Measurements from ENCODE around the gene MARCHF6.
A peak's percentile ranks its signal among the peaks of the same experiment; 100 is the strongest.
"Not testable (repeated sequence)": the region's sequence is repeated elsewhere in the genome, so short reads cannot be mapped to it uniquely, and the experiment has no call there.

Gene MARCHF6

DNA sequence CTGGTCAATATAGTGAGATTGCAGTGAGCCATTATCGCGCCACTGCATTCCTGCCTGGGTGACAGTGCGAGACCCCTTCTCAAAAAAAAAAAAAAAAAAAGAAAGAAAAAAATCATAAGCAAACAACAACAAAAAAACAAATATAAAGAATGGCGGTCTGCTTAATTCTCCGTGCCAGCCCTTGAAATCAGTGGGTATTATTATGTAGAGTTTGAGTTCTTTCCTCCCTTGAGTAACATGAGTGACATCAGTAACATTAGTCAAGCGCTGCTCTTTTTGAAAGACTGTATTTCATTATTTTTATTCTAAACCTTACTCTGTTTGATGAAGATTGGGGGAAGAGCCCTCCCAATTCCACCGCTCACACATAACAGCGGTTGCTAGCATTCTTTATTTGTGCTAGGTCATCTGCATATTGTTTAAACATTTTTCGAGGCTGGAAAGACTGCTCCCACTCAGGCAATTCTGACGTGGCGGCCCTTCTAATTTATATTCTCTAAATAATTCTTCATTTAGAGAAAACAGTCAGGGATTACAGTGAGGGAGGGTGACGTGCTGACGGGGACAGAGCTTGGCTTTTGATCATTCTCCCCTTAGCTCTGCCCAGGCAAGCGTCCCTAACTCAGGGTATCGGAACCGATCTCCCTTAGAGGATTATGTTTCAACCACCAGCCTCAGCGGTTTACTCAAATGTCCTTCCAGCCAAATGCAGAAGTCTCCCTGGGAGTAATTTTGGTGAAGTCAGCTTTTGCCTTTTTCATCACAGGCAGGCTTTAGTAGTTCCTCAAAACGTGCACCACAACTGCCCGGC lies 860 bp upstream of the MARCHF6 start:
- peak; percentile 85 for DNase-seq

DNA sequence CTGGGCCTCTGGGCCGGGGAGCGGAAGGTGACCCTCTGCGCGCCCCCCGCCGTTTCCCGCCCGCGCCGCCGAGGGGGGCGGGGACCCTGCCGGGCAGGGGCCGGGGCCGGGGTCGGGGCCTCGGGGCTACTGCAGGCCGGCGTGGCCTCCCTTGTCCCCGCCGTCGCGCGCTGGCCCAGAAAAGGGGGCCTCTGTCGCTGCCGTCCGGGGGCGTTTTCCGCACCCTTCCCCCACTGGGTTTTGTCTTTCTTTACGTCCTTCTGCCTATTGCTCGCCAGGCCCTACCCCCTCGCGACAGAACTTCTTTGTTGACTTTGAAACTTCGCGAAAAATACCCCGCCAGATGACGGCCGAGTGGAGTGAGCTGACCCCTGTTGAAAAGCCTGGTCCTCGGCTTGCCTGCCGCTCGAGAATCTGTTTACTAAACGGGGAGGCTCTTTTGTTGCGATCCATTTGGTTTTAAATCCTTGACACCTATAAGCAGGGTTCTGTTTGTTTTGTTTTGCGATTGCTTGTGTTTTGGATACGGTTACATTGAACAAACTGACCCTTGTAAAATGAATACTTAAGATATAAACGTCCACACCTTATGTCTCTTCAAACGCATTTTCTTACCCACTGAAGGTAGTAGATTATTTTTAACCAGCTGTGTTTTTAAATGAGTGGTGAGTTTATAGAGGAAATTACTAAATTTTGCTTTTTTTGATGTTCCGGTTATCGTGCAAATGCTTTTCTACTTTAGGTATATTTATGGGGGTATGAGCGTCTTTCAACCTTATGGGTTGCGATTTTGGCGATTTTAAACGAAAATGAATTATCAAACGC lies 765 bp downstream of the MARCHF6 start:
- DNase-seq, result peak; percentile 50

DNA sequence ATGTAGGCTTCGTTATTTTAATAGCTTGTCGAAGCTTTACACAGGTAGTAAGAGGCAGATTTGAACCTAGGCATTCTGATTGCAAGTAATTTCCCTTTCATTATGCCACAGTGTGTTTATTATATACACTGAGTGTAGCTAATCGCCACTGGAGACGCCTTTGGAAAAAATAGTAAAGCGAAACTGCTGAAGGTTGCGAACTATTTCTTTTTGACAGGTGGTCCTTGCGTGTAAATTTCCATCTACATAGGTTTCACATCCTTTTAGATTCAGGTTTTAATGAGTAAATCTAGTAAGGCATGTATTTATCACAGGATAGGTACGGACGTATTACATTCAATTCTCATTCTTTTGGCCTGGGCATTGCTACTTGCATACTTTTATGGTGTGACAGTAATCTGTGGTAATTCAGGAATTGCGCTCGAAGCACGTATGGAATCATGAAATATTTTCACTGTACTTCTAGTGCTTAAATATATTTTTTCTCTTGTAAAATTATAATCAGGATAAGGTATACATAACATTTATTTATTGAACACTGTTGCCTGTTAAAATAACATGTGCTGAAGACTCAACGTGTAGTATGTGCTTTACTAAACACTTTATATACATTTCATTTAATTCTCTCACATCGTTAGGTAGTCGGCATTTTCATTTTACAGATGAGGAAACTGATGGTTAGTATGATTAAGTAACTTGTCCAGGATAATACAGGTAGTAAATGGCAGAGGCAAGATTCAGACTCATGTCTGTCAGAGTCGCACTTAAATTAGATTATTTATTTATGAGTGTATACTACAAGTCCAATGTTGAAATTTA lies 1.8 kb downstream of the MARCHF6 start:
- peak; percentile 81 for DNase-seq

DNA sequence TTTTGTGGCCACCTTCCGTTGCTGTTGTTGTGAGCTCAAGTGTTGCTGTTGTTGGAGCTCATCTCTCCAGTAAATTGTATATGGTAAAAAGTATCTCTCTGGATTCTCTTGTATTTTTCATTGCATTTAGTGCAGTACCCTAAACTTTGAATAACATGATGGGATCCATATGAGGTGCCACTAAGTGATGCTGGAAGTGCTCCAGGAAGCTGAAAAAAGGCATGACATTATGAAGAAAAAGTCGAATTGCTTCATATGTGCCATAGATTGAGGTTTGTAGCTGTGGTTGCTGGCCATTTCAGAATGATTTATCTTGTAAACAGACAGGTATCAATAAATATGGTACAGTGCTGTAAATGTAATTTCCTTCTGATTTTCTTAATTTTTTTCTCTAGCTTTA lies 5.5 kb downstream of the MARCHF6 start:
- no peak for DNase-seq

DNA sequence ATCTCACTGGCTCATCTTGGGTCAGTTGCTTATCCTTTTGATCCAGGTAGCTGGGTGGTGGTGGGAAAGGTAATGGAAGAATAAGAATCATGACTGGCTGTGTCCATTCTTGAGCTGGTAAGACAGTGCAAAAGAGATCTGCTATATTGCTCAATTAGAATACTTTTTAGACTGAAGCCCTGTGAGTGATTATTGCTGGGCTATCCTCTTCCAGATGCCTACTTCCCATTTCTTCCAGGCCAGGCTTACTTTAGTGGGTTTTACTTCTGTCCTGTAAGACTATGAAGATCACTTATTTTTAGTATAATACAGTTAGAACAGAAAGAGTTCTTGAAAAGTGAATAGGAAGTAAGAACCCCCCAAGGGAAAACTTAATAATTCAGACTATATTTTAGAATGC lies 7.2 kb downstream of the MARCHF6 start:
- DNase-seq, result no peak

DNA sequence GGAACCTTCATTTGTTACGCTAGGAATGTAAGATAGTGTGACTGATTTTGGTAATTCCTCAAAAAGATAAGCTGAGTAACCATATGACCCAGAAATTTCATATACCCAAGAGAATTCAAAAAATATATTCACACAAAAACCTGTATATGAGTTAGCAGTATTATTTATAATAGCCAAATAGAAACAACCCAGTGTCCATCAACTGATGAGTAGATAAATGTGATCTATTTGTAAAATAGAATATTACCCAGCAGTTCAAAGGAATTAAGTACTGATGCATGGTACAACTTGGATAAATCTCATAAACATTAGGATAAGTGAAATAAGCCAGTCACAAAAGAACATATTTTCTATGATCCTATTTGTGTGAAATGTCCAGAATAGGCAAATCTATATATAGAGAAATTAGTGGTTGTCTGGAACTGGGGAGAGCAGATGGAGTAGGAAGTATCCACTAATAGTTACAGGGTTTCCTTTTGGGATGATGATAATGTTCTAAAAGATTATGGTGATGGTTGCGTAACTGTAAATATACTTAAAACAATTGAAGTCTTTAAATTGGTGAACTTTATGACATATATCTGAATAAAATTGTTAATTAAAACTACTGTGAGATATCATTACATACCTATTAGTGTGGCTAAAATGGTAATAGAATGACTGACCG lies 10.2 kb downstream of the MARCHF6 start:
- no peak for DNase-seq

DNA sequence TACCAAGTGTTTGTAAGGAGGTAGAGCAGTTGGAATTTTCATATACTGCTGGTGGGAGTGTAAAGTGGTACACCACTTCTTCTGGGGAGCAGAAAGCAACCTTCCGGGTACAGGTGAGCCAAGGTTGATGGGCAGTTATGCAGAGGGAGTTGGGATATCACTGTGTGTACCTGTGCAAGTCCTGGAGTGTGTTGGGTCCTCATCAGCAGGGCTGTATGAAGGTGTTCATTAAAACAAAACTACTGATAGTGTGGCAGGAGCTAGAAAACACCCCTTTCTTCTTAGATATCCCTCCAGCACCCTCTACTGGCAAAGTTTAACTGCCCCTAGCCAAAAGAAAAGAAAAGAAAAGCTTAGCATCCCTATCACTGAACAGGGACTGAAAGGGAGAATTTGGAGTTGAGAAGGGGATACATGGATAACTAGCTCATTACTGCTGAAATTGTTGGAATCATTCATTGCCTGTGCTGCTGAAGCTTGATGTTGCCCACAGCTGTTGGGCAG lies 10.7 kb downstream of the MARCHF6 start:
- DNase-seq, result peak; percentile 27

DNA sequence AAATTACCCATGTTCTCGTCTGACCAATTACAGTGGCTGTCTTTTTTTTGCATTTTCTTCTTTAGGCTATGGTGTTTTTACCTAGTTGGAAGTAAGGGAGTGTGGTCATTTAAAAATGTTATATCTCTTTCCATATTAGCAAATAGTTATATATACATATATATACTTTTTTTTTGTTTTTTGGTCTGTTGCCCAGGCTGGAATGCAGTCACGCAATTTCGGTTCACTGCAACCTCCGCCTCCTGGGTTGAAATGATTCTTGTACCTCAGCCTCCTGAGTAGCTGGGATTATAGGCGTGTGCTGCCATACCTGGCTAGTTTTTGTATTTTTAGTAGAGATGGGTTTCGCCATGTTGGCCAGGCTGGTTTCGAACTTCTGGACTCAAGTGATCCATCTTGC lies 12.3 kb downstream of the MARCHF6 start:
- DNase-seq, result no peak

DNA sequence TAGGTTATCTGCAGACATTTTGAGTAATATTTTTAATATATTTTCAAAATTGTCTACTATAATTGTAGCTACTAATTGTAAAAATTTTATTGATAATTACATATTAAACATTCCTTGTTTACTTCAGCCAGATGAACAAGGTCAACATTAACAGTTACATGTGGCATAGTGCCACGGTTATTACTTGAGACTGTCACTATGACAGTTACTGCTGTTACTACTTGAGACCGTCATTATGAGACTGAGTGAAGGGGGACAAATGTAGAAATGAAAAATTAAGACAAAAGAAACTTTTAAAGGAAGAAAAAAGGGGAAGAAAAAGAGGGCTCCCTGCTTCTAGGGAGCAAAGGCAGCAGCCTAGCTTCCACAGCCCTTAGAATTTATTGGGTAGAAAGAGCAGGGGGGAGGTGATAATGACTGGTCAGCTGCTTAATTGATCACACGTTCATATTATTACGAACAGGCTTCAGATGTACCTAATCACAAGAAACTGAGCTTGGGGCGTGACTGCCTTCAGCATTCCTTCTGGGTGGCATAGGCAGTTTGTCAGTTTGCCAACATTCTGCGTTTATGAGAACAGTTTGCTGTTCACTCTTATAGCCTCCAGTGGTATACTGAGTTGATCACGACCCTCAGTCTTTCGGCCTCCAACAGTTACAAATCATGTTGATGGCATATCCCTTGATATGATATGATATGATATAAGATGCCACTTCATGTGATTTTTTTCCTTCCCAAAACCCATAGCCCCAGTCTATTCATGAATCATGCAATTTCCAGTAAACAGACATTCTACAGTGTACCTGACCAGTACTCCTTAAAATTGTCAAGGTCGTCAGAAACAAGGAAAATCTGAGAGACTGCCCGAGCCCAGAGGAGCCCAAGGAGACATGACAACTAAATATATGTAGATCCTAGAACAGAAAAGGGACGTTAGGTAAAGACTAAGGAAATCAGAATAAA lies 13.1 kb downstream of the MARCHF6 start:
- DNase-seq, result no peak

DNA sequence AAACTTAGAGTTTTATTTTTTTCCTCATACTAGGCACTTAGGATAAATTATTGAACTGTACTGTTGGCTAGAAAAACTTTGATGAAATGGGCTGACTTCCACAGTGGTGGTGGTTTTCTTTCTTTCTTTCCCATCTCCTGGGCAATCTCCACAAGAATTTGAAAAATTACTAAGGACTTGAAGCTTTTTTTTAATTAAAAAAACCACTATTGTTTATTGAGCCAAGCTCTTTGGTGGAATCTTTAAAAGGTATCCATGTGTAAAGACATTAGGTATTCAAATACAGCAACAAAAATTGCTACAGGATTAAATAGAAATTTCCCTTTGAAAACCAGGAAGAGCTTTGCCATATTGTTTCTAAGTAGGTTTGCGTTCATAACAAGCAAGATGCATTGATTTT lies 14.1 kb downstream of the MARCHF6 start:
- no peak for DNase-seq

DNA sequence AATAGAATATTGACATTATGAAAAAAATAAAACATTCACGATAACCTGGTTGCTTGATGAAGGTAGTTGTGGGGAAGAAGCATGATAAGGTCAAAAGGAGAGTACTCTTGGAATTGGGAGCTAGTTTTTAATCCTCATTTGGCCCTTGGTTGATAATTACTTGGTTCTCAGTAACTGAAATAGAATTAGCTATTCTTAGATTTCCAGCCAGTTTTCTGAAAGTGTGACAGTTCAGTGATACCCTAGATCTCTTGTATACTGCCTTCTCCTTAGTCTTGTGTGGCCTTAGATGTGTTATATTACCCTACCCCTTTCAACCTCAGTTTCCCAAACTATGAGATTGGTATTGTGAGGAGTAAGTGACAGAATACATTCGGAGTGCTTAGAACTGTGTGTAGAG lies 17.4 kb downstream of the MARCHF6 start:
- DNase-seq, result no peak

DNA sequence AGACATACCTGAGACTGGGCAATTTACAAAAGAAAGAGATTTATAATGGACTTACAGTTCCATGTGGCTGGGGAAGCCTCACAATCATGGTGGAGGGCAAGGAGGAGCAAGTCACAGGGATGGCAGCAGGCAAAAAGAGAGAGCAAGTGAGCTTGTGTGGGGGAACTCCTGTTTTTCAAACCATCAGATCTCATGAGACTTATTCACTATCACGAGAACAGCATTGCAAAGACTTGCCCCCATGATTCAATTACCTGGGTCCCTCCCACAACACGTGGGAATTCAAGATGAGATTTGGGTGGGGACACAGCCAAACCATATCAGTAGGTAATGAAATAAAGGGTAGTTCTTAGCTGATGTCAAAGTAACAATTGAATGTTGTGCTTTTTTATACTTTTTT lies 17.9 kb downstream of the MARCHF6 start:
- DNase-seq, result not testable (repeated sequence)

DNA sequence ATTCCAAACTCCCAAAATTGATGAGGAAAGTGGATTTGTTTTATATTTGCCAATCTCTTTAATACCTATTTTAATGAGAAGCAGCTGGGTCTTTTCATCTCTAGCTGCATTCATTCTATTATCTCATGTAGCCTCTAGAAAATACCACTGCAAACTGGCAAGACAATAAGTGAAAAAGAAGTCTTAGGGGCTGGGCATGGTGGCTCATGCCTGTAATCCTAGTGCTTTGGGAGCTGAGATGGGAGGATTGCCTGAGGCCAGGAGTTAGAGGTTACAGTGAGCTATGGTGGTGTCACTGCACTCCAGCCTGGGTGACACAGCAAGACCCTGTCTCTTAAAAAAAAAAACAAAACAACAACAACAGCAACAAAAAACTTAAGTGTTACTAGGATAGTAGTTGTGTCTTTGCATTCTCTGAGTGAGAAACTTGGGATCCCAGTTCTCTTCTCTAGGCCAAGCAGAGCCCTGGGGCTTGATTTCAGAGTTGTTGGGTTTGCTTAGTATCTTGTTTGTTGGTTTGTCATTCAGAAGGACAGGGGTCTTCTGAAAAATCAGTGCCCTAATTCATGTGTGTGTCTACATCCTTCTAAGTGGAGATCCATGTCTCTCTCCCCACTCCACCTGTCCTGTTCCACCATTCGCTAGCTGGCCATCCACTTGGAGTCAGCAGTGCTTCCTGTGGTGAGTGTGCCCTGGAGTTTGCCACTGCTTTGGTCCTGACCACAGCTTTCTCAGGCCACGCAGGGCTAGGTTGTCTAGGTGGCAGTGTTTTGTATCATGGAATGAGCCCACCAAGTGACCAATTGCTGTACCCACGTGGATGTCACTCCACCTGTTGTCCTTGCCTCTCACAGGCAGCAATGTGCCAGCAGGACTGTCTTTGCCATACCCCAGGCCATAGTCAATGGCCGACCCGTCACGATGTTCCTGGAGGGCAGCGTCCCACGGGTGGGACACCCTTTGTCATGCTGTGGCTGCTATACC lies 19.5 kb downstream of the MARCHF6 start:
- DNase-seq, result no peak

DNA sequence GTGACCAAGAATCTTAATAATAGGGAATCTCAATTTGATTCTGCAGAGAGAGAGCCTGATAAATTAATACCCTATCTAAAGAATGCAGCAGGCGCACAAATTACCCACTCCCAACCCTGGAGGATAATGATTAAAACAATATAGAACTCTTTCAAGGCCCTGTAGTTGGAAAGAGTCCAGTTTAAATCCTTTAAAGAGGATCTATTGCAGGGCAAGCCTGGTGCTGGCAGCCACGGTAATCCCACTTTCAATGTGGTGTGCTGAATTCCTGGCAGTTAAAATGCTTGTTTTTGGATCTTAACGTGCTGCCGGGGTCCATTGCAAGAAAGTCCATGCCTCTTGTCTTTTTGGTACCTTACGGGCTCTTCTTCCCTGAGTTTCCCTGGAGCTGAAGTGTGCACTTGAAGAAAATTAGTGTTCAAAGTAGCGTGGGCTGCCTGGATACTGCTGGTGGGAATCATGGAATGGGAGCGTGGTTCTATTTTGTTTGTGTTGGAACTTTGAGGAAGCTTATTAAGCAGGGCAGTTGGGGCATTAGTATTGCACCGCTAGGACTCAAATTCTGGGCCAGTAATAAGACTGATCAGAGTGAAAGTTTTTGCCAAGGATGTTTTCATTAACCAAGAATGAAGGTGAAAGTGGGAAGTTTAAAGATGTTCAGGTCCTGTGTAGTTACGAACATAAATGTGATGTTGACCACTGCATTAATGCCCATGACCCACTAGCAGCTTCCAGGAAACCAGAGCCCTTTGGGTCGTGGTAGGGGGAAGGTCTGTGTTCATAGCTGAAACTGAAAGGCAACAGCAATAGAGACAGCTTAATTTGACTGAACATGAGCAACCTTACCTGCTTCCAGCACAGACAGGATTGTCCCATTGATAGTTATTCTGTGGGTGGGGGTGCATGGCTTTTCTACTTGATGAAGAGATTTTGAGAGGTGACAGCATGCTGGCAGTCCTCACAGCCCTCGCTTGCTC lies 20.8 kb downstream of the MARCHF6 start:
- no peak for DNase-seq

DNA sequence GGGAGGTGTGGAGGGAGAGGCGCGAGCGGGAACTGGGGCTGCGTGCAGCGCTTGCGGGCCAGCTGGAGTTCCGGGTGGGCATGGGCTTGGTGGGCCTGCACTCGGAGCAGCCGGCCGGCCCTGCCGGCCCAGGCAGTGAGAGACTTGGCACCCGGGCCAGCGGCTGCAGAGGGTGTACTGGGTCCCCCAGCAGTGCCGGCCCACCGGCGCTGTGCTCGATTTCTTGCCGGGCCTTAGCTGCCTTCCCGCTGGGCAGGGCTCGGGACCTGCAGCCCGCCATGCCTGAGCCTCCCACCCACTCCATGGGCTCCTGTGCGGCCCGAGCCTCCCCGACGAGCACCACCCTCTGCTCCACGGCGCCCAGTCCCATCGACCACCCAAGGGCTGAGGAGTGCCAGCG lies 21.7 kb downstream of the MARCHF6 start:
- DNase-seq, result not testable (repeated sequence)

DNA sequence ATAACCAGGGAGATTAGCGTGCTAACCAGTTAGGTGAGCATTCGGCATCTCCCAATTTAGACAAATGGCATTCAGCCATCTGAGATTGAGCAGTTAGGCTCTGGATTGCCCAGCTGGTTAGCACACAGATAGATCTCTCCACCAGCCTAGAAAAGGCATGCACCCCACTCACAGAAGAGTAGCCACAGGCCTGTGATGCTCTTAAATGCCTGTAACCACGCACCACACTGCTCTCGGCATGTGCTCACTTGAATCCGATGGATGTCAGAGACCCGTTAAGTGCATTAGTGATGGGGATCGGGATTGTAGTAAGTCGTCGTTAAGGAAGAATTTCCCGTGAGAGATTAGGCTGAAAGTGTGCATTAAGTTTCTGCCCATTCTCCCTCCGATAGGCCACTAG lies 23.0 kb downstream of the MARCHF6 start:
- DNase-seq, result no peak

DNA sequence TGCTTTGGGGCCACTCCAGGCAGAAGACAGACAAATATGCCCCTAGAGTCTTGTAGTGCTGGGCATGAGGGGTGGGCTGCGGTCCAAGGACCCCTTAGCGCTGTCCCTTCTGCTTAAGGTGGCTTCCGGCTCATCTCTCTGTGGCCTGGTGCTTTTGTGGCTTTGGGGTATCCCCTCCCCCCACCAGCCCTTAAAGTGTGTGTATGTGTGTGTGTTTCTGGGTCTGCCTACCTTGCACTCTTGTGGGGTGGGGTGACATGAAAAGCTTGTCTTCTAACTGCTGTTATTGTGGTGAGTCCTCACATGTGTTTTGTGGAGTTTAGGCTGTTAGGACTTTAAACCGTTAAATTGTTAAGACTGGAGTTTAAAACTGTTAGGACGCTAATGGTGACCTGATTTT lies 23.6 kb downstream of the MARCHF6 start:
- no peak for DNase-seq

DNA sequence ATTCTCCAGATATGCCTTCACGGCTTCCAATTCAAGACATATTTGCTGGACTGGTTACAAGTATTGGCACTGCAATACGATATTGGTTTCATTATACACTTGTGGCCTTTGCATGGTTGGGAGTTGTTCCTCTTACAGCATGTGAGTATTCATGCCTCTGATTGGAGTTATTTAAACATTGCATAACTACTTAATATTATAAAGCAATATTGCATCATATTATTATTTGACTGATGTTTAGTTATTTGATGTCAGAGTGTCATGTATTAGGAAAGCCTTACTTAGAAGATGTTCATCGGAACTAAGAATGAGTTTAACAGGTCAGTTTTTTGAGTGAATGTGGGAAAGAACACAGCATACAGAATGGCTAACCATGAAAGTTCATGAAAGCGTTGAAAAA lies 28.3 kb downstream of the MARCHF6 start:
- DNase-seq, result no peak

DNA sequence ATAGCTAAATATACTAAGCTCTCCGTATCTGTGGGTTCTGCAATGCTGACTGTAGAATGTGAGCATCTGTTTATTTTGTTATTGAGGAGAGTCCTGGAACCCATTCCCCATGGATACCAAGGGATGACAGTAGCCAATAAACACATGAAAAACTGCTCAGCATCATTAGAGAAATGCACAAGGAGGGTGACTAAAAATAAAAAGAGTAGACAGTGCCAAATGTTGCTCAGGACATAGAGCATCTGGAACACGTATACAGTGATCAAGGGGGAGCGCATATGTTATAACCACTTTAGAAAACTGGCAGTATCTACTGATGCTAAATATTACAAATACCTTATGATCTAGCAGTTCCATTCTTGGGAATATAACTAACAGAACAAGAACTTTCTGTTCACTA lies 31.0 kb downstream of the MARCHF6 start:
- DNase-seq, result no peak
